GM18498 (cell line): ENCODE data around the gene LRP1B.

Experiments used
- ATAC-seq: cut with Tn5 transposase; IDR thresholded peaks from one replicate; pipeline ENCODE4 v1.9.1; 2021; ENCODE audit warnings: mild to moderate bottlenecking, moderate library complexity; ENCODE audit not compliant: unreplicated experiment

Gene LRP1B

DNA sequence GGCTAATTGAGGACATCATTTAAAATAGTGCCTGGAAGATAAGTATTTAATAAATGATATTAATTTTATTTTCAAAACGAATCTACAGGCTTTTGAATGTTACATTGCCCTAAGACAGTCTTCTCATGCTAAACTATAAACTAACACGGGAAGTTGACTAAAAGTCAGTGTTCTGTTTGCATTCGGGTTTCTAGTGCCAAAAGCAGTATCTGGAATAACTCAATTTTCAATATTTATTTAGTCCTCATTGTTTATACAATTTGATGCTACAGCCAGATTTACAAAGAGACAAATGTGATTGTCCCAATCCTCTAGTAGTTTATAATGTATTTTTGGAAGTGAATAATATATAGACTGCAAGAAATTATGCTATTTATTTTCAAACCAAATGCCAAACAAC, 429.2 kb downstream of the LRP1B start:
- no peak for ATAC-seq

DNA sequence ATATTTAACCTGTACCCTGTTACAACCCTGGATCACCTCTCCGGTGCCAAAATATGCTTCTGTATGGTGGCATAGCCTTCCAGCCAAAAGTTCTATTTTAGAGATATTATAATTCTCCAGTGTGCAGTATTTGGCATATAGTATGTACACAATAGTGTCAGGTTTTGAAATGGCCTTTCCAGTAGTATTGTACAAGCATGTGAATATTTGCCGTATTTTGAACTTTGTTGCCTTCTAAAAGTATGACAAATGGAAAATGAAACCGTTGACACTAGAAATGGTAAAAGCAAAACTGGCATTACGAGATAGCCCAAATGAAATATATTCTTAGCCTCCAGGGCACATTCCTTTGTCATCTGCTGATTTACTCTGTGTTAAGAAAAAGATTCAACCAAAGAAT, 431.2 kb downstream of the LRP1B start:
- ATAC-seq: no peak

DNA sequence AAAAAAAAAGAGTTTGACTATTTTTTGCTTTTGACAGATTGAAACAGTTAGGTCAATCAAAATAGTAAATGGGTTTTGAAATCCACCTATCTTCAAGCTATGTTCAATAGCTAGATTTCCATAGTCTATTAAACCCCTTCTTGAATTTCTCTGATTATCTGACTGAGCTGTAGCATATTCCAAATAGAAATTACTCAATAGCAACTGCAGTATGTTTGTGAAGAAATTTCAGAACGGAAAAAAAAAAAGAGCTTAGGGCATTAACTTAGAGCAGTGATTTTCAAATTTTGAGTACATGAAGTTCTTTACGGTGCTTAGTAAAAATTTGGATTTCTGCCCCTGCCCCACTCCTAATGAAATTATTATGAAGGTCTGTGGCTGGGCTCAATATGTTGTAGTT, 432.3 kb downstream of the LRP1B start:
- no peak for ATAC-seq

- ATAC-seq: no peak
Measured at GRCh38 chr2:141697035-141697434, 433.8 kb downstream of the LRP1B start.

DNA sequence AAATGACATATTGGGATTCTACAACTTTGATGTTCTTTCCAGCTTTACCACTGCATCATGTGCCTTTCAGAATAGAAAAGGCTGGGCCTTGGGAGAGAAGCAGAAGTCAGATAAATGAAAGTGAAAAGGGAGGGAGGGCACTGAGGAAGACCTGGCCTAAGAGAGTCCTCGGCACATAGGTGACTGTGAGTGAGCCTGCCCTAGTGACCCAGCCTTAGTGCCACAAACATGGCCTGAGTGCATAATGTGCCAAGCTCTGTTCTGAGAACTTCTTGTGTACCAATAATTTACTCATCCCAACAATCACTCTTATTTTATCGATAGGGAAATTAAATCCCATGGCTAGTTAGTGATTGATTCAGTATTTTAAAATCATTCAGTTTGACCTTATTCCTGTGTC, 436.6 kb downstream of the LRP1B start:
- no peak for ATAC-seq

GRCh38 chr2:141692829-141693228, 438.0 kb downstream of the LRP1B start:
- ATAC-seq: no peak

DNA sequence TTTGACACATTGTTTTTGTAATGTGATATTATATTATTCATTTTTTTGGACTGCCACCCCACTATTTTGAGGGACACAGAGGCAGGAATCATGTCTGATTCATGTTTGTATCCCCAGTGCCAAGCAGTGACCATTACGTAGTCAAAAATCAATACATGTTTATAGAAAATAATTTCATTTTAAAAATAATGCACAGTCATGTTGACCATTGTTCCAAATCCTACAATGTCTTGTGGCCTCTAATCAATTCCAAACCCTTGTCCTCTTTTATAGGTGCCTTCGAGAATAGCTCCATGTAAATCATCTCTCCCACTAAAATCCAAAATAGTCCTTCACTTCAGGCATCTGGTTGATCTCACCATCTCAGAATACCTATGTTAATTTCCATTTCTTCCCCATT, 454.7 kb downstream of the LRP1B start:
- ATAC-seq: no peak

DNA sequence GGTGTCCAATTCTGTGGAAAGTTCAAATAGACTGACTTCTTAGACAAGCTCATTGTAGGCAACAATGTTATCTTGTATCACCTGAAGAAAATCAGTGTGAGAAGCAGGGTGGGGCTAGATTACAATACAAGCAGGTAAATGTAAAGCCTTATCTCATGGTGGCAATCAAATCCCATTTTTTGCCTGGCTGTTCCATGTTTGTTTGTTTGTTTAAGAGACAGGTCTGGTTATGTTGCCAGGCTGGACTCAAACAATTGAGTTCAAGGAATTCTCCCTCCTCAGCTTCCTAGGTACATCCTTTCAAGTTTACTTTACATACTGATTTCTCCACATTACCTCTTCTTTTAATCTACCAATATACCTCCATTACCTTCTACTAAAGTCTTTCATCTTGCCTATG, 464.6 kb downstream of the LRP1B start:
- no peak for ATAC-seq

GRCh38 chr2:141660232-141660631, 470.6 kb downstream of the LRP1B start:
- no peak for ATAC-seq

DNA sequence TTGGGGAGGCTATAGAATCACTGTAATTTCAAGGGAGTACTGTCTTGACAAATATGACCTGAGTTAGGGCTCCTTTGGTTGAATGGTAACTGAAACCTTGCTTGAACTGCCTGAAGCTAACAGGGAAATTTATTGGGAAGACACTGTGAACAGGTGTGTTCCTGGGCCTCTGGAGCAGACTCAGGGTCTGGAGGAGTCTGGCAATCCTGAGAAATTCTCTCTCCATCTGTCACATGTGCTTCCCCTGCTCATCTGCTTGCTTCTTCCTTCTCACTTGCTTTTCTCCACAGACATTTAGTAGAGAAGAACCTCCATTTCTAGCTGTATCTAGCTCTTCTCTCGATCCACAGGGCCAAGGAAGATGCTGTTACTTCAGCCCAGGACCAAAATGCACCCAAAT, 476.5 kb downstream of the LRP1B start:
- ATAC-seq: no peak

GRCh38 chr2:141653184-141653583, 477.6 kb downstream of the LRP1B start:
- no peak for ATAC-seq

GRCh38 chr2:141652308-141652707, 478.5 kb downstream of the LRP1B start:
- ATAC-seq: no peak

GRCh38 chr2:141647353-141647752, 483.5 kb downstream of the LRP1B start:
- ATAC-seq: no peak

GRCh38 chr2:141641462-141641861, 489.4 kb downstream of the LRP1B start:
- ATAC-seq: no peak

DNA sequence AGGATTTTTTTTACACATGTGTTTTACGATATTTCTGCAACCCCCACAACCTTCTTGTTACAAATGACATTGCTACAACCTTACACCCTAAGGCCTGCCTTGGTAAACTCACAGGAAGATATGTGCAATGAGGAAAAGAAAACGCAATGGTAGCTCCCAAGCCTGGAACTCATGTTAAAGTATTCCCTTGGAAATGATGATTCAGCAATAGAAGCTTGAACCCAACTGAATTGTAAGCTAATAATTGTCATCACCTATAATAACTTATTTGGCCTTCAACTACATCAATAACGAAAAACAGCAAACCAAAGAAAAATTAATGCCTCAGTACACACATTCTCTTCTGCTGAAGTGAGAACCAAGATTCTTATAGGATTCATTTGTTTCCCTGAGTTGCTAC, 491.0 kb downstream of the LRP1B start:
- ATAC-seq: no peak

- ATAC-seq: no peak
Measured at GRCh38 chr2:141633132-141633531, 497.7 kb downstream of the LRP1B start.

GRCh38 chr2:141630407-141630930, 500.3 kb downstream of the LRP1B start:
- no peak for ATAC-seq

- ATAC-seq: no peak
Measured at GRCh38 chr2:141620372-141620771, 510.4 kb downstream of the LRP1B start.

GRCh38 chr2:141618457-141618856, 512.4 kb downstream of the LRP1B start:
- no peak for ATAC-seq

- ATAC-seq: no peak
Measured at GRCh38 chr2:141611981-141612380, 518.8 kb downstream of the LRP1B start.

DNA sequence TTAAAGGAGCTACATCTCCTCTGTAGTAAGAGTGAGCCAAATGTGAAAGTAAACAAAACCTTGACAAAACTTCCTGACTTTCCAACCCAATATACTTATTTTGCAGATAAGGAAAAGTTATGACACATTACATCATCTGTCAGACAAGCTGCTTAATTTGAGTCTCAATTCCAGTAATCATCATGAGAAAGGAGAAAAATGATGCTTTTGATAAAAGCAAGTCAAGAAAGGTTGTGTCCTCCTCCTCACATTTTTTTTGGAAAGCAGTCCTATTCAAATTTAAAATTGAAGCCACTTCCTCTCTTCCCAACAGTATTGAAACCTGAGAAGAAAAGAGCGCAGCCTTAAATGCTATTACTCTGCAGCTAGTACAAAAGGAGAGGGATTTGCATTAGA, 519.6 kb downstream of the LRP1B start:
- no peak for ATAC-seq

DNA sequence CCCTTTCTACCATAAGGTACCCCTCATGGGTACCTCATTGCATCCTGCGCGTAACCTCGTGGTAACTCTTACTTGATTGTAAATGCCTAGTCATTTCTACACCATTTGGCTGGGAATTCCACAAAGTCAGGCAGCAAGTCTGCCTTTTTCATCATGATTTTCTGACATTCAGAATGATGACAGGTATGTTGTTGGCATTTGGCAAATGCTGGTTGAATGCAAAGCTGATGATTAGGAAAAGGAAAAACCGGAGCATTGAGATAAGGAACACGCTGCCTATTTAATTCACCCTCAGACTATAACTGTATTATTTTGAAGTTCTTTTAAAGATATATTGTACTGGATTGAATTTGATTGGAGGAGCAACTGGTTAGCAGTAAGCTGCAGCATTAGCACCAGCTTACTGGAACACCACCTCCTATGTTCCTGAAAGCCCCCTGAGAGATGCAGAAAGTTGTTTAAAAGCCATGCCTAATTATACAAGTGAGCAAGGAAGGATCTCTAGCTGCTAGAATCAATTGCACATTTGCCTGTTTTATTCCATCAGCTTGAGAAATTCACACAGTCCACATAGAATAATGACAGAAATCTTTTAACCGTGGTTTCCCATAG, 520.1 kb downstream of the LRP1B start:
- no peak for ATAC-seq

DNA sequence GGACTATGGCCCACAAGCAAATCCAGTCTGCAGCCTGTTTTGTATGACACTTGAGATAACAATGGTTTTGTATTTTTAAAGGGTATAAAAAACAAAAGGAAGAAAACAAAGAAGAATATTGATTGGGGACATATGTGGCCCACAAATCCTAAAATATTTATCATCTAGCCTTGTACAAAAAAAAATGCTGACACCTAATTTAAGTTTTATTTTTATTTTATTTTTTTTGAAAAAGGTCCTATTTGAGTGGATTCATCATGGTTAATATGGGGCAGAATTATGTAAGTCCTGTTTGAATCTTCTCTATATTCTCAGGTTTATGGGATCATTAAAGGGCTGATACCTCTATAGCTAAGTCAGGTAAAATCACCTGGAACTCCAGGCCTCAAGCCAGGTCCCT, 525.7 kb downstream of the LRP1B start:
- no peak for ATAC-seq
